Activated T-helper 1 cell treated with anti-CD3 and anti-CD28 coated beads, Interleukin-2, amount 50 U/mL, for 16 hours (primary cell): Measurements from ENCODE around the gene URB1.
"Not testable (repeated sequence)": the region's sequence is repeated elsewhere in the genome, so short reads cannot be mapped to it uniquely, and the experiment has no call there.

ENCODE experiments used
- DNase-seq, 2 donors: peaks; one replicate each; pipeline ENCODE4 v3.0.0-alpha.2; 2020; ENCODE audit warnings: low read depth in 1 of 2, low spot score in 1 of 2

Gene URB1

GRCh38 chr21:32413015-32413504, 20.2 kb upstream of the URB1 start:
- DNase-seq: no peak

- DNase-seq: peak; percentile 42 to 68
These were observed 19.6 kb upstream of the URB1 start, which contains the start of gene EVA1C for GRCh38 chr21:32412162-32413014. TSS of gene EVA1C (plus strand) at chr21:32412706. CDS start at chr21:32412854, 148 bp downstream.

GRCh38 chr21:32411350-32412161, 18.7 kb upstream of the URB1 start:
- peak; percentile 40 to 51 for DNase-seq

GRCh38 chr21:32410916-32411315, 18.1 kb upstream of the URB1 start:
- no peak for DNase-seq

GRCh38 chr21:32410291-32410690, 17.5 kb upstream of the URB1 start:
- no peak for DNase-seq

GRCh38 chr21:32406405-32406804, 13.6 kb upstream of the URB1 start:
- no peak for DNase-seq

GRCh38 chr21:32403201-32403777, 10.5 kb upstream of the URB1 start:
- DNase-seq: peak in 1 of 2 donors; percentile 29

- no peak for DNase-seq
These were observed 827 bp upstream of the URB1 start for GRCh38 chr21:32393677-32394001.

- DNase-seq: no peak
These were observed 423 bp downstream of the URB1 start for GRCh38 chr21:32392299-32392879.

- no peak for DNase-seq
These were observed 1.1 kb downstream of the URB1 start for GRCh38 chr21:32391755-32392154.

- DNase-seq: not testable (repeated sequence)
These were observed 2.1 kb downstream of the URB1 start for GRCh38 chr21:32390537-32391224.

GRCh38 chr21:32389337-32390015, 3.3 kb downstream of the URB1 start:
- no peak for DNase-seq

- no peak for DNase-seq
These were observed 4.5 kb downstream of the URB1 start for GRCh38 chr21:32388306-32388705.

- DNase-seq: no peak
These were observed 5.7 kb downstream of the URB1 start for GRCh38 chr21:32387151-32387550.

- DNase-seq: no peak
These were observed 6.5 kb downstream of the URB1 start for GRCh38 chr21:32386195-32386870.

GRCh38 chr21:32383812-32384211, 9.0 kb downstream of the URB1 start:
- no peak for DNase-seq

GRCh38 chr21:32382108-32382644, 10.6 kb downstream of the URB1 start:
- DNase-seq: no peak

- DNase-seq: no peak
These were observed 11.2 kb downstream of the URB1 start for GRCh38 chr21:32381571-32381970.

- DNase-seq: no peak
These were observed 11.9 kb downstream of the URB1 start for GRCh38 chr21:32380940-32381339.
